Stimulated activated naive CD4-positive, alpha-beta T cell treated with Interleukin-2 at 50 U/mL for 16 hours (primary cell): ENCODE data around the gene MEGF6.
"Not testable (repeated sequence)": the region's sequence is repeated elsewhere in the genome, so short reads cannot be mapped to it uniquely, and the experiment has no call there.

Experiments
- DNase-seq: peaks from one replicate; lab custom pipeline; 2025; lab: John Stamatoyannopoulos, UW

The MEGF6 gene

GRCh38 chr1:3575515-3575914, 35.8 kb downstream of the MEGF6 start:
- DNase-seq, result not testable (repeated sequence)

GRCh38 chr1:3573500-3573899, 37.8 kb downstream of the MEGF6 start:
- DNase-seq, result no peak

- DNase-seq, result not testable (repeated sequence)
These were observed 38.7 kb downstream of the MEGF6 start for GRCh38 chr1:3572638-3573037.

- no peak for DNase-seq
These were observed 40.0 kb downstream of the MEGF6 start for GRCh38 chr1:3571263-3571662.

- no peak for DNase-seq
These were observed 41.0 kb downstream of the MEGF6 start for GRCh38 chr1:3570066-3570986.

- no peak for DNase-seq
These were observed 41.9 kb downstream of the MEGF6 start for GRCh38 chr1:3569436-3569835.

GRCh38 chr1:3568815-3569435, 42.4 kb downstream of the MEGF6 start:
- no peak for DNase-seq

- DNase-seq, result no peak
These were observed 44.1 kb downstream of the MEGF6 start for GRCh38 chr1:3566951-3567804.

- no peak for DNase-seq
These were observed 45.1 kb downstream of the MEGF6 start for GRCh38 chr1:3566003-3566885.

- DNase-seq, result no peak
These were observed 46.1 kb downstream of the MEGF6 start for GRCh38 chr1:3564921-3565831.

GRCh38 chr1:3563610-3564009, 47.7 kb downstream of the MEGF6 start:
- DNase-seq, result no peak

GRCh38 chr1:3563125-3563524, 48.2 kb downstream of the MEGF6 start:
- DNase-seq, result no peak

- DNase-seq, result no peak
These were observed 48.6 kb downstream of the MEGF6 start for GRCh38 chr1:3562712-3563111.

- DNase-seq, result no peak
These were observed 49.6 kb downstream of the MEGF6 start for GRCh38 chr1:3561702-3562101.

GRCh38 chr1:3560981-3561380, 50.3 kb downstream of the MEGF6 start:
- no peak for DNase-seq

- DNase-seq, result no peak
These were observed 50.9 kb downstream of the MEGF6 start for GRCh38 chr1:3560251-3560871.

GRCh38 chr1:3558036-3558726, 53.1 kb downstream of the MEGF6 start:
- DNase-seq, result no peak

GRCh38 chr1:3557366-3557765, 53.9 kb downstream of the MEGF6 start:
- DNase-seq, result no peak

- DNase-seq, result no peak
These were observed 55.0 kb downstream of the MEGF6 start for GRCh38 chr1:3556336-3556735.
